K562 (cell line): Measurements from ENCODE around the gene IMP4. TPM values are rescaled to one million over a fixed set of nuclear protein-coding genes. Genes with fewer than 3 reads are reported as not detected.

ENCODE experiments used
- ATAC-seq: fragments of 200-7000 bp; cut with Tn5 transposase; 3 replicates; pipeline ENCODE4 v1.9.1; 2020; ENCODE audit warnings: moderate library complexity
- BruUV-seq: library from RNA; stranded (reverse); fragments of 400-500 nt; replicated peaks from 2 replicates; lab custom pipeline; 2021; lab: Mats Ljungman, UMichigan
- CTCF ChIA-PET: fragments of 300-600 bp; formaldehyde crosslinking; extraction: SDS; loops from one replicate; lab custom pipeline; 2021; ENCODE audit warnings: low intra/inter-chr PET ratio; lab: Yijun Ruan, JAX
- POLR2A ChIA-PET: fragments of 300-600, 350-650 bp; sonication (Branson Sonifier 250); formaldehyde crosslinking; extraction: SDS; loops from one replicate; lab custom pipeline; 2021; ENCODE audit warnings: antibody characterized with exemption, inconsistent platforms; lab: Yijun Ruan, JAX
- DNase-seq, 4 experiments: peaks; one replicate each; pipeline versions ENCODE4 v3.0.0 to v3.0.0-alpha.2; 2011 to 2018; ENCODE audit warnings: low spot score in 3 of 4, mixed read lengths in 3 of 4; ENCODE audit errors: extremely low read depth in 1 of 4
- FAIRE-seq: peaks from 2 replicates; lab custom pipeline; 2011; peaks lifted over from hg19 to GRCh38; lab: Jason Lieb, UNC
- H2AFZ ChIP-seq: 2 replicates; pipeline ENCODE4 v1.6.0; 2011; ENCODE audit warnings: low read depth, low read length, control low read depth, inconsistent platforms
- H3K27ac ChIP-seq: fragments of 200-600 bp; 3 replicates; pipeline ENCODE4 v1.8.0; 2011; ENCODE audit warnings: low read depth, mild to moderate bottlenecking, control low read depth, inconsistent platforms, low read length, moderate library complexity, mixed read lengths; ENCODE audit errors: extremely low read depth
- H3K27me3 ChIP-seq, 2 experiments: fragments of 300-600 bp in 1 of 2; 2 replicates in 1 of 2; 3 replicates in 1 of 2; pipeline versions ENCODE4 v1.6.0 to v1.8.0; 2011; ENCODE audit warnings: inconsistent platforms in 2 of 2, low read length in 2 of 2, mild to moderate bottlenecking in 1 of 2, mixed read lengths in 1 of 2, moderate library complexity in 1 of 2; ENCODE audit not compliant: control insufficient read depth in 2 of 2, insufficient read depth in 2 of 2
- H3K36me3 ChIP-seq: fragments of 300-600 bp; 3 replicates; pipeline ENCODE4 v1.8.0; 2011; ENCODE audit warnings: mild to moderate bottlenecking, low read length, inconsistent platforms; ENCODE audit not compliant: control insufficient read depth, insufficient read depth
- H3K4me1 ChIP-seq, 2 experiments: fragments of 200-600 bp in 1 of 2; replicated peaks in 1 of 2; 2 replicates in 1 of 2; 3 replicates in 1 of 2; pipeline versions ENCODE4 v1.5.1 to v1.8.0; 2011; ENCODE audit warnings: inconsistent platforms in 2 of 2, low read length in 2 of 2, mild to moderate bottlenecking in 1 of 2, mixed read lengths in 1 of 2, moderate library complexity in 1 of 2; ENCODE audit not compliant: control insufficient read depth in 2 of 2, insufficient read depth in 2 of 2
- H3K4me2 ChIP-seq: 2 replicates; pipeline ENCODE4 v1.6.1; 2011; ENCODE audit warnings: low read length, control low read depth, inconsistent platforms, mixed read lengths; ENCODE audit not compliant: insufficient read depth
- H3K4me3 ChIP-seq: fragments of 200-600 bp; sonication (generic), shearing (Covaris generic); 2 replicates; pipeline ENCODE4 v1.5.1; 2016; ENCODE audit warnings: control low read depth, inconsistent platforms
- H3K79me2 ChIP-seq: fragments of 200-600 bp; 3 replicates; pipeline ENCODE4 v1.8.0; 2011; ENCODE audit warnings: low read length, inconsistent platforms; ENCODE audit not compliant: control insufficient read depth, insufficient read depth
- H3K9ac ChIP-seq, 2 experiments: 2 replicates each; pipeline versions ENCODE4 v1.6.0 to v1.6.1; 2011; ENCODE audit warnings: low read depth in 2 of 2, low read length in 2 of 2, control low read depth in 1 of 2, inconsistent platforms in 1 of 2, mild to moderate bottlenecking in 1 of 2, mixed read lengths in 1 of 2; ENCODE audit not compliant: insufficient read depth in 1 of 2
- H3K9me1 ChIP-seq: one replicate; pipeline ENCODE4 v1.6.0; 2011; ENCODE audit warnings: inconsistent platforms, mild to moderate bottlenecking, low read length, moderate library complexity; ENCODE audit not compliant: control insufficient read depth, insufficient read depth
- H3K9me3 ChIP-seq: replicated peaks from 2 replicates; pipeline ENCODE4 v1.5.1; 2011; ENCODE audit warnings: low read depth, low read length, inconsistent platforms; ENCODE audit not compliant: control insufficient read depth, insufficient read depth
- H4K20me1 ChIP-seq: replicated peaks from 2 replicates; pipeline ENCODE4 v1.6.1; 2011; ENCODE audit warnings: low read length, inconsistent platforms, mixed read lengths; ENCODE audit not compliant: control insufficient read depth, insufficient read depth
- CBX1 ChIP-seq: sonication (generic); IDR thresholded peaks from 2 replicates; pipeline ENCODE4 v1.6.1; 2016; ENCODE audit warnings: antibody characterized with exemption, low read depth, mild to moderate bottlenecking
- CBX8 ChIP-seq: fragments of 200-600 bp; sonication (generic); IDR thresholded peaks from 2 replicates; pipeline ENCODE4 v1.6.1; 2012; ENCODE audit warnings: borderline replicate concordance, mixed run types, low read depth, mild to moderate bottlenecking, moderate library complexity, mixed read lengths, low read length, control low read depth, inconsistent platforms; ENCODE audit not compliant: poor library complexity, severe bottlenecking; ENCODE audit errors: extremely low read depth
- MYBL2 ChIP-seq, 2 experiments: fragments of 450-650 bp in 1 of 2; sonication (generic) in 1 of 2; formaldehyde crosslinking in 1 of 2; IDR thresholded peaks; 2 replicates each; pipeline versions ENCODE4 v1.6.1 to v1.8.1; 2017 to 2022; ENCODE audit warnings: borderline replicate concordance in 1 of 2, inconsistent platforms in 1 of 2, low read depth in 1 of 2, mild to moderate bottlenecking in 1 of 2, missing genetic modification reagents in 1 of 2, moderate library complexity in 1 of 2
- NONO ChIP-seq, 2 experiments: fragments of 200-400 bp in 1 of 2; fragments of 450-650 bp in 1 of 2; formaldehyde crosslinking in 1 of 2; IDR thresholded peaks; 2 replicates each; pipeline ENCODE4 v1.6.1; 2017; ENCODE audit warnings: low read depth in 2 of 2, mild to moderate bottlenecking in 2 of 2, moderate library complexity in 2 of 2, low read length in 1 of 2
- ZNF316 ChIP-seq: fragments of 450-650 bp; IDR thresholded peaks from 2 replicates; pipeline ENCODE4 v1.6.1; 2016
- WGBS: fragments of 100-300 bp; shearing (Covaris generic); methylation state at CpG from one replicate; pipeline ENCODE4 v1.1.6; 2016; ENCODE audit warnings: low coverage, mixed read lengths; ENCODE audit not compliant: insufficient coverage; ENCODE audit errors: missing lambda C conversion rate; 5-methylcytosine and 5-hydroxymethylcytosine counted together
- in situ Hi-C: fragments of 300-500 bp; cut with MboI; formaldehyde crosslinking; loops from 4 replicates; pipeline ENCODE4 v1.15.0; 2018; ENCODE audit warnings: inconsistent platforms, mixed read lengths
- intact Hi-C: fragments of 100-400 bp; cut with micrococcal nuclease; formaldehyde crosslinking; loops from 2 replicates; pipeline ENCODE4 v1.14.2; 2022
- polyA plus RNA-seq, 8 experiments: library from polyadenylated mRNA; depleted of rRNA in 4 of 8; stranded (reverse) in 5 of 8; unstranded in 3 of 8; fragments of >200 nt; fragmentation: Nextera tagmentation in 2 of 8; fragmentation: Illumina TruSeq in 1 of 8; extraction: Ambion mirVana in 2 of 8; extraction: Trizol in 1 of 8; gene quantifications; 2 replicates each; pipeline versions ENCODE4 v1.2.1 to v1.2.3, GENCODE V29; 2011 to 2014; ENCODE audit warnings: inconsistent platforms in 1 of 8, missing spikeins in 1 of 8
- total RNA-seq, 7 experiments: library from RNA; depleted of rRNA in 6 of 7; stranded (reverse); fragments of >200 nt in 6 of 7; fragmentation: Illumina TruSeq in 2 of 7; extraction: Trizol in 2 of 7; gene quantifications; 2 replicates each; pipeline versions ENCODE4 v1.2.1 to v1.2.3, GENCODE V29; 2011 to 2021; ENCODE audit warnings: low replicate concordance in 1 of 7
- TF ChIP-seq, protein P1 (sequence below): sonication (generic); formaldehyde crosslinking; IDR thresholded peaks from 2 replicates; pipeline ENCODE4 v1.8.1; 2023; ENCODE audit warnings: mild to moderate bottlenecking, missing genetic modification reagents
- TF ChIP-seq, protein P2 (sequence below), 2 experiments: fragments of 200-800 bp in 1 of 2; sonication (Bioruptor generic) in 1 of 2; sonication (generic) in 1 of 2; formaldehyde crosslinking in 1 of 2; IDR thresholded peaks in 1 of 2; conservative IDR thresholded peaks in 1 of 2; 2 replicates each; pipeline versions ENCODE4 v1.5.0 to v1.6.1; 2016 to 2020; ENCODE audit warnings: missing compliant biosample characterization in 1 of 2, missing genetic modification characterization in 1 of 2, missing genetic modification reagents in 1 of 2
- TF ChIP-seq, protein P3 (sequence below): sonication (generic); formaldehyde crosslinking; IDR thresholded peaks from 2 replicates; pipeline ENCODE4 v1.5.0; 2020; ENCODE audit warnings: missing genetic modification reagents

IMP4 gene
- total and polyA plus RNA-seq, 9 of the 15 experiments (the other 6 are each of a cell fraction or from before 2014, with no cell fraction given): 35.4 to 209 (median 100.0) TPM

DNA sequence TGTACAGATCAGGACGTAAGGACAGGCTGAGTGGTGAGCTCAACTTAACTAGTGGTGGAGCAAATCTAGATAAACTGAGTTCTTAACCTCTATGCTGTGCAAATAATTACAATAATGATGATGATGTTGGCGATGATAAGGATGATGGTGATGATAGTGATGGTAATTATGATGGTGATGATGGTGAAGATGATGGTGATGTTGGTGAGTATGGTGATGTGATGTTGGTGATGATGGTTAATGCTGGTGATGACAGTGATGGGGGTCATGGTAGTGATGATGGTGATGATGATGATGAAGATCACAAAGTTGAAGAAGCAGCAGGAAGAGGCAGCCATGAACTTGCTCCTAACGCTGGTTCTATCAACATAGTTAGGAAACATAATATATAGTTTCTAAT lies 38.0 kb upstream of the IMP4 start (continued):
- TF ChIP-seq, protein P1, sequence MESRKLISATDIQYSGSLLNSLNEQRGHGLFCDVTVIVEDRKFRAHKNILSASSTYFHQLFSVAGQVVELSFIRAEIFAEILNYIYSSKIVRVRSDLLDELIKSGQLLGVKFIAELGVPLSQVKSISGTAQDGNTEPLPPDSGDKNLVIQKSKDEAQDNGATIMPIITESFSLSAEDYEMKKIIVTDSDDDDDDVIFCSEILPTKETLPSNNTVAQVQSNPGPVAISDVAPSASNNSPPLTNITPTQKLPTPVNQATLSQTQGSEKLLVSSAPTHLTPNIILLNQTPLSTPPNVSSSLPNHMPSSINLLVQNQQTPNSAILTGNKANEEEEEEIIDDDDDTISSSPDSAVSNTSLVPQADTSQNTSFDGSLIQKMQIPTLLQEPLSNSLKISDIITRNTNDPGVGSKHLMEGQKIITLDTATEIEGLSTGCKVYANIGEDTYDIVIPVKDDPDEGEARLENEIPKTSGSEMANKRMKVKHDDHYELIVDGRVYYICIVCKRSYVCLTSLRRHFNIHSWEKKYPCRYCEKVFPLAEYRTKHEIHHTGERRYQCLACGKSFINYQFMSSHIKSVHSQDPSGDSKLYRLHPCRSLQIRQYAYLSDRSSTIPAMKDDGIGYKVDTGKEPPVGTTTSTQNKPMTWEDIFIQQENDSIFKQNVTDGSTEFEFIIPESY (CRISPR knock-in tag): no peak
- TF ChIP-seq, protein P2, sequence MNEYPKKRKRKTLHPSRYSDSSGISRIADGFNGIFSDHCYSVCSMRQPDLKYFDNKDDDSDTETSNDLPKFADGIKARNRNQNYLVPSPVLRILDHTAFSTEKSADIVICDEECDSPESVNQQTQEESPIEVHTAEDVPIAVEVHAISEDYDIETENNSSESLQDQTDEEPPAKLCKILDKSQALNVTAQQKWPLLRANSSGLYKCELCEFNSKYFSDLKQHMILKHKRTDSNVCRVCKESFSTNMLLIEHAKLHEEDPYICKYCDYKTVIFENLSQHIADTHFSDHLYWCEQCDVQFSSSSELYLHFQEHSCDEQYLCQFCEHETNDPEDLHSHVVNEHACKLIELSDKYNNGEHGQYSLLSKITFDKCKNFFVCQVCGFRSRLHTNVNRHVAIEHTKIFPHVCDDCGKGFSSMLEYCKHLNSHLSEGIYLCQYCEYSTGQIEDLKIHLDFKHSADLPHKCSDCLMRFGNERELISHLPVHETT (CRISPR knock-in tag; conservative IDR thresholded peaks at IDR 0.05 in 1 of 2, IDR thresholded peaks at IDR 0.05 in 1 of 2): no peak
- TF ChIP-seq ZNF316: no peak
- no peak for TF ChIP-seq NONO (IDR thresholded peaks at IDR 0.05; ENCODE audit: low read depth in 2 of 2, low read length in 1 of 2)
- TF ChIP-seq CBX8: no peak
- TF ChIP-seq, all 486 proteins: peak for 0

DNA sequence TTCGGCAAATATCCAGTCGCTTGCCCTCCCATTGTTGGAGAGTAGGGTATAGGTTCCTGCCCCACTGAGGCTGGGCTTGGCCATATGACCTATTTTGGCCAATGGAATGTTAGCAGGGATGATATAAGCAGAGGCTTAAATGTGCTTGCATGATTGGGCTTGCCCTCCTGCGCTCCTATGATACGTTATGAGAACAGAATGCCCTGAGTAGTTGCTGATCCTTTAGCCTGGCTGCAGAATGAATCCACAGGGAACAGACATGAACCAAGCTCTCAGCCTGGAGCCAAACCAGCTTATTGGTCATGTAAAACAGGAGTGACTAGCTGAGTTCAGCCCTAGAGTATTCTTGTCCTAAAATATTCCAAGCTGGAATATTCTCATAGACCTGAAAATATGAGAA lies 34.8 kb upstream of the IMP4 start:
- Histone ChIP-seq H3K79me2 (no peaks in the 10 kb centered on the region), H2AFZ (no peak overlapping the region), H3K27me3 (peaks cover 15 to 31% of the 10 kb centered on the region in 2 experiments; a peak in 4 of 5 replicates), H3K36me3 (no peaks in the 10 kb centered on the region), H3K9me1 (no peaks in the 10 kb centered on the region), H3K27ac (no peak overlapping the region), H3K4me2 (no peak overlapping the region), H3K9ac (no peak overlapping the region), H3K9me3 (no peaks in the 10 kb centered on the region), H3K4me3 (no peak overlapping the region), H4K20me1 (no peaks in the 10 kb centered on the region), H3K4me1 (no peaks in the 10 kb centered on the region)
- ATAC-seq: no peak
- no peak for TF ChIP-seq MYBL2 (IDR thresholded peaks at IDR 0.05; ENCODE audit: low read depth)
- no peak for TF ChIP-seq MYBL2 (CRISPR knock-in tag; IDR thresholded peaks at IDR 0.05; ENCODE audit: borderline replicate concordance)
- TF ChIP-seq, protein P3, sequence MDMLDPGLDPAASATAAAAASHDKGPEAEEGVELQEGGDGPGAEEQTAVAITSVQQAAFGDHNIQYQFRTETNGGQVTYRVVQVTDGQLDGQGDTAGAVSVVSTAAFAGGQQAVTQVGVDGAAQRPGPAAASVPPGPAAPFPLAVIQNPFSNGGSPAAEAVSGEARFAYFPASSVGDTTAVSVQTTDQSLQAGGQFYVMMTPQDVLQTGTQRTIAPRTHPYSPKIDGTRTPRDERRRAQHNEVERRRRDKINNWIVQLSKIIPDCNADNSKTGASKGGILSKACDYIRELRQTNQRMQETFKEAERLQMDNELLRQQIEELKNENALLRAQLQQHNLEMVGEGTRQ (CRISPR knock-in tag): peak; percentile 19; the same call in 1 of the 2 replicates
- TF ChIP-seq CBX1: no peak
- POLR2A ChIA-PET: no interaction called here
- in situ Hi-C loops: no loop called here
- no TSS peak for BruUV-seq
- DNase-seq: no peak
- no peak for FAIRE-seq
- intact Hi-C loops: no loop called here
- 0% methylated on average over 4 of the region's 4 CpGs for WGBS
- CTCF ChIA-PET: no interaction called here
